C1 segment of cervical spinal cord (tissue), 14 donors: ENCODE data around the gene TNN.

Experiments
- DNase-seq, 14 donors: peaks; one replicate each; lab custom pipeline; 2025; lab: John Stamatoyannopoulos, UW

Gene TNN

GRCh38 chr1:175176246-175176645, 108.6 kb downstream of the TNN start:
- no peak for DNase-seq

GRCh38 chr1:175178056-175178455, 110.4 kb downstream of the TNN start:
- DNase-seq, result no peak

GRCh38 chr1:175178456-175178855, 110.8 kb downstream of the TNN start:
- no peak for DNase-seq

GRCh38 chr1:175179837-175180590, 112.4 kb downstream of the TNN start:
- DNase-seq, result no peak

- DNase-seq, result no peak
Observed at GRCh38 chr1:175182201-175182746, 114.6 kb downstream of the TNN start.

GRCh38 chr1:175183586-175183985, 116.0 kb downstream of the TNN start:
- DNase-seq, result no peak

GRCh38 chr1:175185903-175186302, 118.3 kb downstream of the TNN start:
- no peak for DNase-seq

- peak in 1 of 14 donors; percentile 13 for DNase-seq
Observed at GRCh38 chr1:175186433-175187160, 119.0 kb downstream of the TNN start.

- DNase-seq, result no peak
Observed at GRCh38 chr1:175188936-175189335, 121.3 kb downstream of the TNN start.

- no peak for DNase-seq
Observed at GRCh38 chr1:175191659-175192058, 124.0 kb downstream of the TNN start.

- peak in 2 of 14 donors; percentile 9 to 11 for DNase-seq
Observed at GRCh38 chr1:175192111-175192629, 124.5 kb downstream of the TNN start.

GRCh38 chr1:175192630-175193526, 125.2 kb downstream of the TNN start, which contains the start of gene KIAA0040:
Gene KIAA0040, minus strand, starts transcription at chr1:175192776. Its CDS starts 31,763 bp downstream, at chr1:175161013.
- DNase-seq, result peak in 6 of 14 donors; percentile 13 to 83 (median 16)

GRCh38 chr1:175193527-175193910, 125.9 kb downstream of the TNN start:
- DNase-seq, result peak in 1 of 14 donors; percentile 68

GRCh38 chr1:175195281-175195680, 127.6 kb downstream of the TNN start:
- no peak for DNase-seq

- no peak for DNase-seq
Observed at GRCh38 chr1:175195798-175196197, 128.2 kb downstream of the TNN start.

- DNase-seq, result no peak
Observed at GRCh38 chr1:175197531-175197930, 129.9 kb downstream of the TNN start.
